Natural killer cell (primary cell): ENCODE results near the gene GPBP1L1. TPM values are rescaled to one million over a fixed set of nuclear protein-coding genes. Genes with fewer than 3 reads are reported as not detected.

Experiments
- ATAC-seq, 3 donors: fragments of 150-1000 bp in 2 of 3; fragments of 200-7000 bp in 1 of 3; cut with Tn5 transposase; 1 replicate in 1 of 3; 2 replicates in 2 of 3; pipeline ENCODE4 v1.10.0; 2021; ENCODE audit warnings: mild to moderate bottlenecking in 2 of 3, moderate library complexity in 2 of 3
- DNase-seq, 2 donors: peaks; one replicate each; pipeline versions ENCODE4 v3.0.0 to v3.0.0-alpha.2; 2013 to 2021; ENCODE audit warnings: mixed read lengths in 1 of 2
- H3K27ac ChIP-seq: one replicate; pipeline ENCODE4 v1.5.1; 2013; ENCODE audit warnings: mild to moderate bottlenecking, low read length
- H3K27me3 ChIP-seq: one replicate; pipeline ENCODE4 v1.6.1; 2013; ENCODE audit warnings: low read length; ENCODE audit not compliant: control insufficient read depth, insufficient read depth
- H3K36me3 ChIP-seq: one replicate; pipeline ENCODE4 v1.6.1; 2013; ENCODE audit warnings: low read length; ENCODE audit not compliant: control insufficient read depth, insufficient read depth
- H3K4me1 ChIP-seq: one replicate; pipeline ENCODE4 v1.6.1; 2013; ENCODE audit warnings: low read length; ENCODE audit not compliant: control insufficient read depth, insufficient read depth
- H3K4me3 ChIP-seq: one replicate; pipeline ENCODE4 v1.5.1; 2013; ENCODE audit warnings: low read length
- H3K9me3 ChIP-seq: one replicate; pipeline ENCODE4 v1.6.1; 2013; ENCODE audit warnings: low read length; ENCODE audit not compliant: control insufficient read depth, insufficient read depth
- H3K27ac Mint-ChIP-seq, 2 donors: one replicate each; pipeline ENCODE4 v1.8.0; 2022; ENCODE audit warnings: mild to moderate bottlenecking in 2 of 2, mixed read lengths in 2 of 2, moderate library complexity in 1 of 2
- H3K27me3 Mint-ChIP-seq, 2 donors: one replicate each; pipeline ENCODE4 v1.8.0; 2022; ENCODE audit warnings: low read depth in 2 of 2, mixed read lengths in 2 of 2
- H3K36me3 Mint-ChIP-seq: one replicate; pipeline ENCODE4 v1.8.0; 2022; ENCODE audit warnings: mixed read lengths
- H3K4me1 Mint-ChIP-seq, 2 donors: one replicate each; pipeline ENCODE4 v1.8.0; 2022; ENCODE audit warnings: mixed read lengths in 2 of 2
- H3K4me3 Mint-ChIP-seq: one replicate; pipeline ENCODE4 v1.8.0; 2022; ENCODE audit warnings: mild to moderate bottlenecking, moderate library complexity, mixed read lengths
- H3K9me3 Mint-ChIP-seq, 2 donors: one replicate each; pipeline ENCODE4 v1.8.0; 2022; ENCODE audit warnings: mixed read lengths in 2 of 2
- WGBS: methylation state at CpG from one replicate; pipeline ENCODE4 v1.1.7; 2013; ENCODE audit warnings: missing lambda C conversion rate; ENCODE audit not compliant: insufficient coverage; 5-methylcytosine and 5-hydroxymethylcytosine counted together
- intact Hi-C: fragments of 100-400 bp; cut with micrococcal nuclease; formaldehyde crosslinking; loops from one replicate; pipeline ENCODE4 v1.14.2; 2022
- total RNA-seq, 4 donors: library from RNA; stranded (reverse); fragments of 120-200 nt in 1 of 4; gene quantifications; one replicate each; pipeline versions ENCODE4 v1.2.3 to v1.2.4, GENCODE V29; 2013 to 2022
- TF ChIP-seq, protein P1 (sequence below): fragments of 200-600 bp; IDR thresholded peaks from one replicate; pipeline ENCODE4 v1.8.0; 2022; ENCODE audit warnings: antibody characterized with exemption

The GPBP1L1 gene
- total RNA-seq, 3 donors from 2014 or later (not counting 1 experiment from before 2014, with no cell fraction given): 144 to 176 (median 153) TPM

DNA sequence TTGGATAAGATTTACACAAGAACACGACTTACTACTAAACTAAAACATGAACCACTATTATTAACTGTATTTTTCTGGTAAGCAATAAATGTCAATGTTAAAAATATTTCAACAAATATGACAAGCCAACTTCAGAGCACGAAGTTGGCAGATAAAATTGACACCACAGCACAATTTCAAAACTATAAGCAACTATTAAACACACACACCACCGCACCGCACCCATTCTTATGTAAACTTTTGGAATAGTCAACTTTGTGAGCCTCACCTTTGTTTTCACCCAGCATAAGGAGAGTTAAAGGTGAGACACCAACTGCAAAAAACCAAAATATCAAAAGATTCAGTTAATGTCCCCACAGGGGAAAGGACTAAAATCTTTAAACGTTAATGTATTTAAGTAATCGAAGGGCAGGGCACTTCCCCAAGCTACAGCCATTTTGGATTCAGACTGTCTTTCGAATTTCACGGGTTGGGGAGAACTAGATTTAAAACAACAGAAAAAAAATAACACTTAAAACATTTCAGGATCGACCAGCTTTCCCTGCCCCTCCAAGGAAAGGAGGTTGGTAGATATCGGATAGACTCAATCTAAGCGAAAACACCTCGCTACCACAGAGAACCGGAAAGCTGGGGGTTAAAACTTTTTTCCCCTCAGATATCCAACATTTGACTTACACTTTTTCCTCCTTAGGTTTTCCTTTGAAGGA is 872 bp downstream of the GPBP1L1 start:
- intact Hi-C loops: loop anchor here (2.0 to 5.0 kb wide), 5 partner anchors 101 to 908 kb away; partner anchors contain the start of genes MAST2, MUTYH, NASP and RAD54L
- no peaks in the 10 kb centered on the region for H3K9me3 Mint-ChIP-seq
- ATAC-seq: no peak
- no peak for DNase-seq
- H3K27me3 Mint-ChIP-seq: no peaks in the 10 kb centered on the region
- peaks cover 27% of the 10 kb centered on the region for H3K4me1 ChIP-seq
- H3K27ac ChIP-seq: peak overlapping the region; percentile 97
- peaks cover 54 to 57% of the 10 kb centered on the region in 2 donors for H3K4me1 Mint-ChIP-seq
- peak overlapping the region; percentile 90 for H3K4me3 ChIP-seq
- TF ChIP-seq, protein P1, sequence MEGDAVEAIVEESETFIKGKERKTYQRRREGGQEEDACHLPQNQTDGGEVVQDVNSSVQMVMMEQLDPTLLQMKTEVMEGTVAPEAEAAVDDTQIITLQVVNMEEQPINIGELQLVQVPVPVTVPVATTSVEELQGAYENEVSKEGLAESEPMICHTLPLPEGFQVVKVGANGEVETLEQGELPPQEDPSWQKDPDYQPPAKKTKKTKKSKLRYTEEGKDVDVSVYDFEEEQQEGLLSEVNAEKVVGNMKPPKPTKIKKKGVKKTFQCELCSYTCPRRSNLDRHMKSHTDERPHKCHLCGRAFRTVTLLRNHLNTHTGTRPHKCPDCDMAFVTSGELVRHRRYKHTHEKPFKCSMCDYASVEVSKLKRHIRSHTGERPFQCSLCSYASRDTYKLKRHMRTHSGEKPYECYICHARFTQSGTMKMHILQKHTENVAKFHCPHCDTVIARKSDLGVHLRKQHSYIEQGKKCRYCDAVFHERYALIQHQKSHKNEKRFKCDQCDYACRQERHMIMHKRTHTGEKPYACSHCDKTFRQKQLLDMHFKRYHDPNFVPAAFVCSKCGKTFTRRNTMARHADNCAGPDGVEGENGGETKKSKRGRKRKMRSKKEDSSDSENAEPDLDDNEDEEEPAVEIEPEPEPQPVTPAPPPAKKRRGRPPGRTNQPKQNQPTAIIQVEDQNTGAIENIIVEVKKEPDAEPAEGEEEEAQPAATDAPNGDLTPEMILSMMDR: no peak
- peak overlapping the region; percentile 100 for H3K27ac Mint-ChIP-seq
- no peaks in the 10 kb centered on the region for H3K9me3 ChIP-seq
- H3K36me3 ChIP-seq: no peaks in the 10 kb centered on the region
- H3K36me3 Mint-ChIP-seq: no peaks in the 10 kb centered on the region
- H3K4me3 Mint-ChIP-seq: peak overlapping the region; percentile 99
- 0% methylated on average over 5 of the region's 13 CpGs for WGBS
- no peaks in the 10 kb centered on the region for H3K27me3 ChIP-seq

DNA sequence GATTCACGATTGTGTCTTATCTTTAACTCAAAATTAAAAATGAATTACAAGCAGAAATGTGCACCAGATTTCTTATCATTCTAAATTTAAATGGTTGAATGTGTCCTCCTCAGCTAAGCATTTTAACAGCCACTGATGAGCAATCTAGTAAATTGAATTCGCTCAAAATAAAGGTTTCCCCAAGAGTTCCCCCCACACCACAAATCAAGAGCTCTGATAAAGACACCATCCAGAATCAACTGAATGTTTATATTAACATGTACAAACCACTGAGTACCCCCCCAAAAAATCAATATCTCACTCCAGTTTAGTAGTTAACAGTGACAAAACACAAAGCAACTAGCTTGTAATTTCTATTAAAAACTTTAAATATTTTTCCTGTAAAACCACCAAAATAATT is 1.9 kb downstream of the GPBP1L1 start:
- ATAC-seq: no peak
- no peaks in the 10 kb centered on the region for H3K9me3 ChIP-seq
- H3K27ac ChIP-seq: no peak overlapping the region
- Mint-ChIP-seq H3K9me3 (no peaks in the 10 kb centered on the region), H3K4me1 (peaks cover 57 to 60% of the 10 kb centered on the region in 2 donors), H3K4me3 (peak overlapping the region; percentile 99), H3K27ac (peak overlapping the region in 1 of 2 donors; percentile 100), H3K36me3 (no peaks in the 10 kb centered on the region), H3K27me3 (no peaks in the 10 kb centered on the region)
- intact Hi-C loops: no loop called here
- no peak overlapping the region for H3K4me3 ChIP-seq
- peaks cover 33% of the 10 kb centered on the region for H3K4me1 ChIP-seq
- no peak for DNase-seq
- WGBS: 52% methylated on average over 2 of the region's 2 CpGs
- H3K27me3 ChIP-seq: no peaks in the 10 kb centered on the region
- TF ChIP-seq, protein P1: no peak
- no peaks in the 10 kb centered on the region for H3K36me3 ChIP-seq

DNA sequence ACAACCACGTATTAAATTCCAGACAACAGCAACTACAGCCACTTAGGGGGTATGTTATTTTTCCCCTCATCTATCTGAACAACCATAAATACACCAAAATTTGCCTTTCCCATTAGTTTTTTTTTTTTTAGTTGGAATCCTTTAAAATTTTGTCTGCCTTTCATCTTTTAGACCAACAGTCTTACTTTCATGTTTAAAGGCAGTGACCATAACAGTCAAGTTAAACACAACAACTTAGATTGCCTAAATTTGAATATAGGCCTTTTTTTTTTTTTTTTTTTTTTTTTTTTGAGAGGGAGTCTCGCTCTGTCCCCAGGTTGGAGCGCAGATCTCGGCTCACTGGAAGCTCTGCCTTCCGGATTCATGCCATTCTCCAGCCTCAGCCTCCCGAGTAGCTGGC is 3.4 kb downstream of the GPBP1L1 start:
- intact Hi-C loops: no loop called here
- Histone ChIP-seq H3K9me3 (no peaks in the 10 kb centered on the region), H3K27ac (no peak overlapping the region), H3K27me3 (no peaks in the 10 kb centered on the region), H3K4me1 (peaks cover 29% of the 10 kb centered on the region), H3K4me3 (no peak overlapping the region), H3K36me3 (no peaks in the 10 kb centered on the region)
- H3K9me3 Mint-ChIP-seq: no peaks in the 10 kb centered on the region
- H3K4me3 Mint-ChIP-seq: no peak overlapping the region
- TF ChIP-seq, protein P1: no peak
- no peaks in the 10 kb centered on the region for H3K27me3 Mint-ChIP-seq
- H3K36me3 Mint-ChIP-seq: no peaks in the 10 kb centered on the region
- ATAC-seq (no peak), DNase-seq (no peak)
- peak overlapping the region in 1 of 2 donors; percentile 31 for H3K27ac Mint-ChIP-seq
- H3K4me1 Mint-ChIP-seq: peaks cover 63 to 66% of the 10 kb centered on the region in 2 donors
- 96% methylated on average over 5 of the region's 6 CpGs for WGBS

DNA sequence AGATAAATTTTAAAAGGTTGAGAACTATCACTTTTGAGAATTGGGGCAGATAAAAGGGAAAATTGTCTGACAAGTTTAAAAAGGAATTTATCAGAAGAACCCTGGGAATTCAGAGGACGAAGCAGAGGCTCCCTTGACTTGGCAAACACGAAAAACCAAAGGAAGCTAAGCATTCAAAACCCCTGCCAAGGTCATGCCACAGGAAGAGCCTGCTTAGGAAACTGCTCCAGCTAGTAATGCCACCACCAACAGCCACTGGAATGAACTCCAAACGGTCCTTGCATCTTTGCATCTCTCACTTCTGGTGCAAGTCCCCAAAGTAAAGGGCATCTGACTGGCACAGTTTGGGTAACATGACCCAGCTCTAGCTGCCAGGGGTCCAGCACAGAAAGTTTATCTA is 7.2 kb downstream of the GPBP1L1 start:
- Mint-ChIP-seq H3K4me3 (no peak overlapping the region), H3K36me3 (no peaks in the 10 kb centered on the region), H3K9me3 (no peaks in the 10 kb centered on the region), H3K27ac (peak overlapping the region; percentile 6 to 15), H3K4me1 (peaks cover 53 to 57% of the 10 kb centered on the region in 2 donors), H3K27me3 (no peaks in the 10 kb centered on the region)
- Histone ChIP-seq H3K27ac (no peak overlapping the region), H3K9me3 (no peaks in the 10 kb centered on the region), H3K36me3 (no peaks in the 10 kb centered on the region), H3K4me1 (peaks cover 30% of the 10 kb centered on the region), H3K27me3 (no peaks in the 10 kb centered on the region), H3K4me3 (no peak overlapping the region)
- TF ChIP-seq, protein P1: no peak
- ATAC-seq (no peak), DNase-seq (no peak)
- 18% methylated on average over 3 of the region's 3 CpGs for WGBS
- intact Hi-C loops: no loop called here
